Colonic mucosa (tissue), 4 donors: ENCODE results near the gene GALNT9. TPM values are rescaled to one million over a fixed set of nuclear protein-coding genes. Genes with fewer than 3 reads are reported as not detected.

ENCODE experiments used
- DNase-seq: peaks from one replicate; pipeline ENCODE4 v3.0.0-alpha.2; 2020
- H3K27ac ChIP-seq: fragments of 200-600 bp; one replicate; pipeline ENCODE4 v1.8.0; 2021
- H3K27me3 ChIP-seq: fragments of 200-600 bp; one replicate; pipeline ENCODE4 v1.8.0; 2021
- H3K36me3 ChIP-seq: fragments of 200-600 bp; one replicate; pipeline ENCODE4 v1.8.0; 2021
- H3K4me1 ChIP-seq: fragments of 200-600 bp; one replicate; pipeline ENCODE4 v1.8.0; 2021; ENCODE audit warnings: mild to moderate bottlenecking
- H3K4me3 ChIP-seq: fragments of 200-600 bp; one replicate; pipeline ENCODE4 v1.8.0; 2021
- H3K9ac ChIP-seq, 2 donors: one replicate each; pipeline ENCODE4 v1.7.0; 2013; ENCODE audit warnings: control low read depth in 2 of 2, low read depth in 2 of 2, low read length in 2 of 2
- H3K9me3 ChIP-seq: fragments of 200-600 bp; one replicate; pipeline ENCODE4 v1.8.0; 2021
- CTCF ChIP-seq: fragments of 200-600 bp; IDR thresholded peaks from one replicate; pipeline ENCODE4 v1.8.0; 2022; ENCODE audit warnings: antibody characterized with exemption, mild to moderate bottlenecking
- intact Hi-C: fragments of 100-400 bp; cut with DNase I; formaldehyde crosslinking; loops from one replicate; pipeline ENCODE4 v1.14.1; 2022
- total RNA-seq, 2 donors: library from RNA; stranded (reverse); fragmentation: NEBNext Ultra II Directional in 1 of 2; extraction: Animal tissue kit (Norgen Biotek cat#: 25700) in 1 of 2; gene quantifications; one replicate each; pipeline ENCODE4 v1.2.1, GENCODE V29; 2021
- donor health status: healthy.
- donor health status: DM: no; HTN: no; CAD: no.
- donor health status: DM: no; HTN: no; CAD: no.

Gene GALNT9
- total RNA-seq, 2 donors from 2014 or later: 0.45 TPM; not detected in 1

GRCh38 chr12:132314516-132315233, 14.7 kb downstream of the GALNT9 start:
- H3K4me3 ChIP-seq: no peak overlapping the region
- H3K9me3 ChIP-seq: no peaks in the 10 kb centered on the region
- H3K36me3 ChIP-seq: no peaks in the 10 kb centered on the region
- H3K4me1 ChIP-seq: no peaks in the 10 kb centered on the region
- H3K9ac ChIP-seq: no peak overlapping the region
- no peaks in the 10 kb centered on the region for H3K27me3 ChIP-seq
- intact Hi-C loops: no loop called here
- no peak for DNase-seq
- TF ChIP-seq CTCF: no peak
- no peak overlapping the region for H3K27ac ChIP-seq

- intact Hi-C loops: no loop called here
- Histone ChIP-seq H3K9me3 (no peaks in the 10 kb centered on the region), H3K4me1 (no peaks in the 10 kb centered on the region), H3K36me3 (no peaks in the 10 kb centered on the region), H3K27me3 (no peaks in the 10 kb centered on the region), H3K27ac (no peak overlapping the region), H3K9ac (no peak overlapping the region), H3K4me3 (no peak overlapping the region)
- no peak for TF ChIP-seq CTCF
- no peak for DNase-seq
These were observed 15.4 kb downstream of the GALNT9 start for GRCh38 chr12:132314035-132314434.

- no peak for TF ChIP-seq CTCF
- DNase-seq: no peak
- H3K27me3 ChIP-seq: no peaks in the 10 kb centered on the region
- H3K9ac ChIP-seq: no peak overlapping the region
- no peaks in the 10 kb centered on the region for H3K36me3 ChIP-seq
- no peak overlapping the region for H3K27ac ChIP-seq
- H3K9me3 ChIP-seq: no peaks in the 10 kb centered on the region
- H3K4me3 ChIP-seq: no peak overlapping the region
- intact Hi-C loops: no loop called here
- no peaks in the 10 kb centered on the region for H3K4me1 ChIP-seq
These were observed 16.2 kb downstream of the GALNT9 start for GRCh38 chr12:132313182-132313581.

GRCh38 chr12:132312516-132312915, 16.9 kb downstream of the GALNT9 start:
- Histone ChIP-seq H3K36me3 (no peaks in the 10 kb centered on the region), H3K9me3 (no peaks in the 10 kb centered on the region), H3K4me3 (no peak overlapping the region), H3K27me3 (no peaks in the 10 kb centered on the region), H3K9ac (no peak overlapping the region), H3K27ac (no peak overlapping the region), H3K4me1 (no peaks in the 10 kb centered on the region)
- TF ChIP-seq CTCF: no peak
- intact Hi-C loops: no loop called here
- no peak for DNase-seq

- no peak for TF ChIP-seq CTCF
- H3K9ac ChIP-seq: no peak overlapping the region
- no peaks in the 10 kb centered on the region for H3K4me1 ChIP-seq
- no peak overlapping the region for H3K27ac ChIP-seq
- no peaks in the 10 kb centered on the region for H3K9me3 ChIP-seq
- DNase-seq: no peak
- H3K27me3 ChIP-seq: no peaks in the 10 kb centered on the region
- H3K36me3 ChIP-seq: no peaks in the 10 kb centered on the region
- H3K4me3 ChIP-seq: no peak overlapping the region
- intact Hi-C loops: no loop called here
These were observed 18.0 kb downstream of the GALNT9 start for GRCh38 chr12:132311201-132311915.
